Measurements from ENCODE around the gene TJP3.

TJP3 gene

GRCh38 chr19:3667766-3668165 lies 40.4 kb upstream of the TJP3 start:
- no peak for DNase-seq
- TF ChIP-seq POLR2A (IDR thresholded peaks at IDR 0.05; ENCODE audit: low read length) (no peak), GATA1 (IDR thresholded peaks at IDR 0.05; ENCODE audit: low read depth, low read length) (no peak)

DNA sequence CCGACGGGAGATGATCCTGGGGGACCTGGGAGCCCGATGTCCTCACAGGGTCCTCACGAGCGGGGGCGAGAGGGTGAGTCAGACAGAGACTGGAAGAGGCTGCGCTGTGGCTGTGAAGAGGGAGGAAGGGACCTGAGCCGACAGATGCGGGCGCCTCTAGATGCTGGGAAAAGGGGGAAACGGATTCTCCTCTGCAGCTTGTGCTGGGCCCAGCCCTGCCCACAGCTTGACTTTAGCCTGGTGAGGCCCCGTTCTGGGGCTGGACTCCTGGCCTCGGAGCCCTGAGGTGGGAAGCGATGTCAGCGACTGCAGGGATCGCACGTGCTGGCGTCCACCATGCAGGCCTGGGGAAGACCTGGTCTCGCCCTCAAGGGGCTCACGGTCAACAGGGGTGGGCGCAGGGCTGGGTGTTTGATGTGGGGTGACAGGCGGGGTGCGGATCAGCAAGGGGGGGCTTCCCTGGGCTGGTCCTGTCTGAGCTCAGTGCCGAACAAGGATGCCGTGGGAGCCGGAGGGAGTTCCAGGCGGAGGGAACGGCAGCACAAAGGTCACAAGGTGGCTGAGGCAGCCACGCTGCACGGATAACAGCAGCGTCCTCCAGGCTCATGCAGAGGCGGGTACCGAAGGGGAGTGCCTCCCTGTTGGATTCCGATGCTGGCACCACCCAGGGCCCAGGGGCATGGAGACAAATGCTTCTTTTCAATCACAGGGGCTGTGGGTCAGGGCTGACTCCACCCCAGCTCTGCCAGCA lies 39.7 kb upstream of the TJP3 start:
- DNase-seq: no peak
- no peak for TF ChIP-seq GATA1 (IDR thresholded peaks at IDR 0.05; ENCODE audit: low read depth, low read length)
- TF ChIP-seq POLR2A (IDR thresholded peaks at IDR 0.05; ENCODE audit: low read length): no peak

- no peak for TF ChIP-seq GATA1 (IDR thresholded peaks at IDR 0.05; ENCODE audit: low read depth, low read length)
- no peak for TF ChIP-seq POLR2A (IDR thresholded peaks at IDR 0.05; ENCODE audit: low read length)
- DNase-seq: peak in 1 of 2 experiments; percentile 29
Measured at GRCh38 chr19:3669082-3669946, 38.9 kb upstream of the TJP3 start.

DNA sequence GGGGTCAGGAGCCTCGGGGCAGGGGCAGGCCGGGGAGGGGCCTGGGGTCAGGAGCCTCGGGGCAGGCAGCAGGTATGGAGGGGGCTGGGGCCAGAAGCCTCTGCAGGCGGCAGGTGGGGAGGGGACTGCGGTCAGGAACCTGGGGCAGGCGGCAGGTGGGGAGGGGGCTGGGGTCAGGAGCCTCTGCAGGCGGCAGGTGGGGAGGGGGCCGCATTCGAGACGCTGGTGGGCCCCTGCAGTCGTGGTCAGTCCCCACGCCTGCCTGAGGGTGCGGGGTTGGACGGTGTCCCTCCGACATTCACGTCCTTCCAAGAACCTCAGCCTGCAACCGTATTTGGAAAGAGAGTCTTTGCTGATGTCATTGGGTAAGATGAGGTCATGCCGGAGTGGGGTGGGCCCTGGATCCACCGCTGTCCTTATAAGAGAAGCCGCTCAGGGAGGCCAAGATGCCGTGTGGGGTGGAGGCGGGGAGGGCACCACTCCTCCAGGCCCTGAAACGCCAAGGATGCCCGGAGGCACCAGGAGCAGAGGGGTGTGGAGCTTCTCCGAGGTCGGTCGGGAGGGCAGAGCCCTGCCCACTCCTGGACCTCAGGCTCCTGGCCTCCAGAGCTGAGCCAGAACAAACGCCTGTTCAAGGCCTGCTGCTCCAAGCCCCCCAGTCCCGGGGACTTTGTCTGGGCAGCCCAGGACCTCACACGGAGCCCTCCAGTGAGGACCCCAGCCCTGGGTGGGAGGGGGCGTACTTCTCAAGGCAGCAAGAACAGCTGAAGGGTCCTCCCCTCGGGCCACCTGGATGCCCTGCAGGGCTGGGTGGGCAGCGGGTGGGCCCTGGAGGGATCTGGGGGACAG lies 38.0 kb upstream of the TJP3 start:
- DNase-seq: peak; percentile 70 to 89
- TF ChIP-seq GATA1 (IDR thresholded peaks at IDR 0.05; ENCODE audit: low read depth, low read length) (no peak), POLR2A (IDR thresholded peaks at IDR 0.05; ENCODE audit: low read length) (no peak)

GRCh38 chr19:3670796-3671679 lies 37.1 kb upstream of the TJP3 start:
- peak; percentile 83 to 91 for DNase-seq
- TF ChIP-seq POLR2A (IDR thresholded peaks at IDR 0.05; ENCODE audit: low read length) (no peak), GATA1 (IDR thresholded peaks at IDR 0.05; ENCODE audit: low read depth, low read length) (no peak)

- no peak for TF ChIP-seq GATA1 (IDR thresholded peaks at IDR 0.05; ENCODE audit: low read depth, low read length)
- no peak for TF ChIP-seq POLR2A (IDR thresholded peaks at IDR 0.05; ENCODE audit: low read length)
- DNase-seq: peak in 1 of 2 experiments; percentile 66
Measured at GRCh38 chr19:3671680-3672574, 36.3 kb upstream of the TJP3 start.

DNA sequence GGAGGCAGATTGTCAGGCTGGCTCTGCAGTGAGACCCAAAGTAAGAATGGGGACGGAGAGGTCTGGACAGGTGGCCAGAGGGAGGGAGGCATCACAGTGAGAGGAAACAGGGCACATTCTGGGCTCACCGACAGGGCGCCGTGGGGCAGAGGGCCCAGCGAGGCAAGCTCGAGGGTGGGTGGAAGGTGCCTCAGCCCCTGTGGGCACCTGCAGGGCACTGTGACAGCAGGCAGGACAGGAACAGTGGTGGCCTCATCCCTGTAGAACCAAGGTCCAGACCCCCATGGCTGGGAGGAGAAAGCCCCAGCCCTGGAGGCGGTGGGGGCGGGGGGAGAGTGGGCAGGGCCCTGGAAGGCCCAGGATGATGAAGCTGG lies 35.6 kb upstream of the TJP3 start:
- no peak for TF ChIP-seq POLR2A (IDR thresholded peaks at IDR 0.05; ENCODE audit: low read length)
- TF ChIP-seq GATA1 (IDR thresholded peaks at IDR 0.05; ENCODE audit: low read depth, low read length): no peak
- no peak for DNase-seq

DNA sequence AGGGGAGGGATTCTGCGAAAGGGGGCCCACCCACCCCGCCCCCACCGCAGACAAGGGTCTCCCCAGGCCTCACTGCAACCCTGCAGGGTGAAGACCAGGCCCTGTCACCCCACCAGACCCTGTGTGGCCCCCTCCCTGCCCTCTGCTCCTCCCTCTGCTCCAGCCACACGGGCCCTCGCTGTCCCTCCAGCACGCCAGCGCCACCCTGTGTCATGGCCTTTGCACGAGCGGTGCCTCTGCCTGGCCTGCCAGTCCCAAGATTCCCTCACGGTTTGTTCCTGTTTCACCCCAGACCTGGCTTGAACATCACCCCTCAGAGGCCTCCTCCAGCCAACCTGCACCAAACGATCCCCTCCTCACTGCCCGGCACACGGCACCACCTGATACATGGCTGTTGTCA lies 35.2 kb upstream of the TJP3 start:
- DNase-seq: no peak
- no peak for TF ChIP-seq GATA1 (IDR thresholded peaks at IDR 0.05; ENCODE audit: low read depth, low read length)

- DNase-seq: no peak
- TF ChIP-seq POLR2A (IDR thresholded peaks at IDR 0.05; ENCODE audit: low read length): no peak
- TF ChIP-seq GATA1 (IDR thresholded peaks at IDR 0.05; ENCODE audit: low read depth, low read length): no peak
Measured at GRCh38 chr19:3673506-3674439, 34.4 kb upstream of the TJP3 start.

- no peak for TF ChIP-seq POLR2A (IDR thresholded peaks at IDR 0.05; ENCODE audit: low read length)
- DNase-seq: no peak
Measured at GRCh38 chr19:3674784-3675543, 33.2 kb upstream of the TJP3 start.

- DNase-seq: no peak
- TF ChIP-seq GATA1 (IDR thresholded peaks at IDR 0.05; ENCODE audit: low read depth, low read length) (no peak), POLR2A (IDR thresholded peaks at IDR 0.05; ENCODE audit: low read length) (no peak)
Measured at GRCh38 chr19:3678188-3678587, 30.0 kb upstream of the TJP3 start.

Data from erythroblast (primary cell).